ENCODE measurements around the gene SARNP.
"Not testable (repeated sequence)": the region's sequence is repeated elsewhere in the genome, so short reads cannot be mapped to it uniquely, and the experiment has no call there.

The SARNP gene

DNA sequence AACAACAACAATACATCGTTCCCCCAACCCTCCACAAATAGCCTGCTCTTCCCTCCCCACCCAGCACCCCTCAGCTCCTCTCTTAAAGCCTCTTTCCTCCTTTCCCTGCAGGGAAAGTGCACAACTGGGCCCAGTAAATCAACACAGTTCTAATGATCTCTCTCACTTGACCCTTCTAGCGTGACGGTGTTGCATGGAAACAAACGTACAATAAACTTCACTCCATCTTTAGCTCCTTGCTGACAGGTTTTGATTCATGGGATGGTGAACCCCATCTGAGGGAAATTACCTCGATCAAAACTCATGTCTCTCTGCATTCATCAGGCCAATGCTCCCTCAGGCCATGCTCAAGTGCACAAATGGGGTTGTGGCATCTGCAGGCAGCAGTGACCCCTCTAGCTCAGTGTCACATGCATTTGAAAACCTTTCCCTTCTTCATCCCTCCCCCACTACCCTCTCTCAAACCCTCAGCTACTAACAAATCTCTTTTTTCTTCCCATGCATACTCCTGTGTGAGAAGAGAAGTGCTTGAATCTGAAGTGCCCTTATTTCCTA lies 51.7 kb downstream of the SARNP start:
- H3K4me3 ChIP-seq (ENCODE audit: control insufficient read depth, low read depth, low read length) = no peak overlapping the region
- DNase-seq (ENCODE audit: low read depth) = no peak
- no peak for TF ChIP-seq CTCF (IDR thresholded peaks at IDR 0.05; ENCODE audit: control insufficient read depth, insufficient read depth, low read depth, low read length, missing control alignments)

GRCh38 chr12:55762646-55763045 lies 54.9 kb downstream of the SARNP start:
- DNase-seq (ENCODE audit: low read depth) = no peak

DNA sequence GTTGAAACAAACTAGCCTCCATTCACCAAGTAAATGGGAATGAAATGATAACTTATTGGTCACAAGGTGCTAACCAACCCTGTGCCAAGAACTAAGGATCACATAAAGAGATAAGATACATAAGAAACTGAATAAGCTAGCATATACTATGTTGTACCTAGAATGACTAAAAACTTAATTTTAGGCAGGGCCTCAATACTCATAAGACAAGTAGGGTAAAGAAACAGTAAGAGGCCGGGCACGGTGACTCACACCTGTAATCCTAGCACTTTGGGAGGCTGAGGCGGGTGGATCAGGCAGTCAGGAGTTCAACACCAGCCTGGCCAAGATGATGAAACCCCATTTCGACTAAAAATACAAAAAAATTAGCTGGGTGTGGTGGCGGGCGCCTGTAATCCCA lies 56.9 kb downstream of the SARNP start:
- no peak for DNase-seq (ENCODE audit: low read depth)
- TF ChIP-seq CTCF (IDR thresholded peaks at IDR 0.05; ENCODE audit: control insufficient read depth, insufficient read depth, low read depth, low read length, missing control alignments) = no peak
- no peak overlapping the region for H3K4me3 ChIP-seq (ENCODE audit: control insufficient read depth, low read depth, low read length)

More at GRCh38 chr12:55762646-55763045, 54.9 kb downstream of the SARNP start:
- no peak overlapping the region for H3K4me3 ChIP-seq (ENCODE audit: control insufficient read depth, low read depth, low read length)
- no peak for TF ChIP-seq CTCF (IDR thresholded peaks at IDR 0.05; ENCODE audit: control insufficient read depth, insufficient read depth, low read depth, low read length, missing control alignments)

DNA sequence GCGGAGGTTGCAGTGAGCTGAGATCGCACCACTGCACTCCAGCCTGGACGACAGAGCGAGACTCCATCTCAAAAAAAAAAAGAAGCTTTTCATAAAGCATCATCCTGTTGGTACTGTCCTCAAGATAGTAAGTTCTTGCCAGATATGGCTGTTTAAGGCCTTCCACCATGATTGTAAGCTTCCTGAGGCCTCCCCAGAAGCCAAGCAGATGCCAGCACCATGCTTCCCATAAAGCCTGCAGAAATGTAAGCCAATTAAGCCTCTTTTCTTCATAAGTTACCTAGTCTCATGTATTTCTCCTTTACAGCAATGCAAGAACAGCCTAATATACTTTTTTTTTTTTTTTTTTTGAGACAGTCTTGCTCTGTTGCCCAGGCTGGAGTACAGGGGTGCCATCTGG lies 58.9 kb downstream of the SARNP start:
- not testable (repeated sequence) for H3K4me3 ChIP-seq (ENCODE audit: control insufficient read depth, low read depth, low read length); DNase-seq (ENCODE audit: low read depth)

DNA sequence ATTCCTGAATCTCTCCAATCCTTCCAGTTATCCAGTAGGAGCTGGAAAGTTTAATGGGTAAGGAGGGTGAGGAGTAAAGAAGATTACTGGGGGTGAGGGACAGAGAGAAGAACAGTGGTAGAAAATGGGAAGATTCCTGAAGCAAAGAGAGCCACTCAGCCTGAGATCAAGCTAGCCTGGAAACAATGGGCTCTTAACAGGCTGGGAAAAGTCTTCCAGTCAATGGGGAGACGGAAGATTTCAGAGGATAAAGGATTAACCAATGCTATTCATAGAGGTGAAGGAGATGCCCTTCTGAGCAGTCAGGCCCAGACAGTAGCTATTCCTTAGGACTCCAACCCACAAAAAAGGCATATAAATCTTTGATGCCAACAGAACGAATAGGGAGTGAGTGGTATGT lies 59.8 kb downstream of the SARNP start:
- no peak for TF ChIP-seq CTCF (IDR thresholded peaks at IDR 0.05; ENCODE audit: control insufficient read depth, insufficient read depth, low read depth, low read length, missing control alignments)
- H3K4me3 ChIP-seq (ENCODE audit: control insufficient read depth, low read depth, low read length) = no peak overlapping the region
- DNase-seq (ENCODE audit: low read depth) = no peak

DNA sequence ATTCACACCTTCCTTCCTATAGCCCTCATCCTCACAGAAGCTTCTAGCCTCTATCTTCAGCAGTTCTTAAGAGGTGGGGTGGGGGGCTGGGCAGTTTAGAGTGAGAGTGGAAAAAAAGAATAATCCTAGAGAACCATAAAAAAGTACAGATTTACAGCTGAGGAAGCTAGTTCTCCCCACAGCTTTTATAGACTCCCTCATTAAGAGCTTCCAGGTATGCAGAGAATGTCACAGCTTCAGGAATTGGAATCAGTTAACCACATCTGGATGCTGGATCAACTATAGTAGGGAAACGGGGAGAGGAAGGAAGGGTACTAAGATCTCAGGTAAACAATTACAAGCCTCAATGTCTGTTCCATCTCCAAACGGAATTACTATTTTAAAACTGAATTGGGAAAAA lies 62.3 kb downstream of the SARNP start:
- no peak overlapping the region for H3K4me3 ChIP-seq (ENCODE audit: control insufficient read depth, low read depth, low read length)
- no peak for DNase-seq (ENCODE audit: low read depth)
- TF ChIP-seq CTCF (IDR thresholded peaks at IDR 0.05; ENCODE audit: control insufficient read depth, insufficient read depth, low read depth, low read length, missing control alignments) = no peak

GRCh38 chr12:55748230-55748993 lies 69.1 kb downstream of the SARNP start:
- no peak for TF ChIP-seq CTCF (IDR thresholded peaks at IDR 0.05; ENCODE audit: control insufficient read depth, insufficient read depth, low read depth, low read length, missing control alignments)
- DNase-seq (ENCODE audit: low read depth) = no peak
- no peak overlapping the region for H3K4me3 ChIP-seq (ENCODE audit: control insufficient read depth, low read depth, low read length)
